ENCODE data around the gene MUC4.
"Not testable (repeated sequence)": the region's sequence is repeated elsewhere in the genome, so short reads cannot be mapped to it uniquely, and the experiment has no call there.

Gene MUC4

GRCh38 chr3:195712535-195712910 lies 99.2 kb downstream of the MUC4 start:
- DNase-seq, result not testable (repeated sequence)

GRCh38 chr3:195711813-195712534 lies 99.8 kb downstream of the MUC4 start:
- no peak for DNase-seq

GRCh38 chr3:195711091-195711812 lies 100.5 kb downstream of the MUC4 start:
- not testable (repeated sequence) for DNase-seq

- not testable (repeated sequence) for DNase-seq
Observed at GRCh38 chr3:195710126-195710905, 101.4 kb downstream of the MUC4 start.

- DNase-seq, result no peak
Observed at GRCh38 chr3:195709676-195710085, 102.0 kb downstream of the MUC4 start.

GRCh38 chr3:195708626-195709481 lies 102.9 kb downstream of the MUC4 start:
- no peak for DNase-seq

GRCh38 chr3:195708061-195708460 lies 103.7 kb downstream of the MUC4 start:
- DNase-seq, result no peak

GRCh38 chr3:195705081-195705991 lies 106.4 kb downstream of the MUC4 start:
- no peak for DNase-seq

GRCh38 chr3:195704433-195704999 lies 107.2 kb downstream of the MUC4 start:
- no peak for DNase-seq

GRCh38 chr3:195703776-195704175 lies 108.0 kb downstream of the MUC4 start:
- no peak for DNase-seq

- no peak for DNase-seq
Observed at GRCh38 chr3:195701042-195701915, 110.5 kb downstream of the MUC4 start.

GRCh38 chr3:195700319-195700718 lies 111.4 kb downstream of the MUC4 start:
- DNase-seq, result no peak

- DNase-seq, result no peak
Observed at GRCh38 chr3:195699860-195700259, 111.9 kb downstream of the MUC4 start.

- no peak for DNase-seq
Observed at GRCh38 chr3:195699388-195699771, 112.3 kb downstream of the MUC4 start.

GRCh38 chr3:195698647-195699387 lies 112.9 kb downstream of the MUC4 start:
- no peak for DNase-seq

GRCh38 chr3:195698325-195698646 lies 113.4 kb downstream of the MUC4 start:
- no peak for DNase-seq

GRCh38 chr3:195697582-195698324 lies 114.0 kb downstream of the MUC4 start:
- no peak for DNase-seq

Measured in NCI-H1436 treated with DMSO at 0.1 percent for 48 hours (cell line).